ENCODE data around the gene BCL2L14.

The BCL2L14 gene

GRCh38 chr12:12056951-12057350 is 13.8 kb upstream of the BCL2L14 start:
- DNase-seq (ENCODE audit: low read depth, low spot score) = no peak

- DNase-seq (ENCODE audit: low read depth, low spot score) = no peak
These were observed 6.1 kb upstream of the BCL2L14 start for GRCh38 chr12:12064596-12064995.

GRCh38 chr12:12068751-12069150 is 2.0 kb upstream of the BCL2L14 start:
- no peak for DNase-seq (ENCODE audit: low read depth, low spot score)

GRCh38 chr12:12069821-12070548 is 754 bp upstream of the BCL2L14 start:
- no peak for DNase-seq (ENCODE audit: low read depth, low spot score)

- DNase-seq (ENCODE audit: low read depth, low spot score) = no peak
These were observed 1.5 kb downstream of the BCL2L14 start for GRCh38 chr12:12072064-12072760.

- no peak for DNase-seq (ENCODE audit: low read depth, low spot score)
These were observed 8.6 kb downstream of the BCL2L14 start for GRCh38 chr12:12079291-12079690.

- no peak for DNase-seq (ENCODE audit: low read depth, low spot score)
These were observed 11.2 kb downstream of the BCL2L14 start for GRCh38 chr12:12081836-12082497.

GRCh38 chr12:12083688-12084087 is 12.9 kb downstream of the BCL2L14 start:
- DNase-seq (ENCODE audit: low read depth, low spot score) = no peak

GRCh38 chr12:12086362-12086761 is 15.6 kb downstream of the BCL2L14 start:
- DNase-seq (ENCODE audit: low read depth, low spot score) = no peak

GRCh38 chr12:12086973-12087692 is 16.4 kb downstream of the BCL2L14 start:
- no peak for DNase-seq (ENCODE audit: low read depth, low spot score)

GRCh38 chr12:12087693-12088034 is 16.9 kb downstream of the BCL2L14 start:
- no peak for DNase-seq (ENCODE audit: low read depth, low spot score)

- no peak for DNase-seq (ENCODE audit: low read depth, low spot score)
These were observed 17.4 kb downstream of the BCL2L14 start for GRCh38 chr12:12088147-12088546.

- DNase-seq (ENCODE audit: low read depth, low spot score) = no peak
These were observed 18.0 kb downstream of the BCL2L14 start for GRCh38 chr12:12088761-12089160.

GRCh38 chr12:12091071-12091470 is 20.3 kb downstream of the BCL2L14 start:
- no peak for DNase-seq (ENCODE audit: low read depth, low spot score)

- no peak for DNase-seq (ENCODE audit: low read depth, low spot score)
These were observed 21.4 kb downstream of the BCL2L14 start for GRCh38 chr12:12091977-12092663.

- DNase-seq (ENCODE audit: low read depth, low spot score) = no peak
These were observed 23.7 kb downstream of the BCL2L14 start for GRCh38 chr12:12094481-12094880.

- no peak for DNase-seq (ENCODE audit: low read depth, low spot score)
These were observed 24.3 kb downstream of the BCL2L14 start for GRCh38 chr12:12095021-12095420.

GRCh38 chr12:12097891-12098690 is 27.4 kb downstream of the BCL2L14 start:
- DNase-seq (ENCODE audit: low read depth, low spot score) = no peak

- no peak for DNase-seq (ENCODE audit: low read depth, low spot score)
These were observed 27.9 kb downstream of the BCL2L14 start for GRCh38 chr12:12098691-12099015.

- DNase-seq (ENCODE audit: low read depth, low spot score) = no peak
These were observed 28.4 kb downstream of the BCL2L14 start for GRCh38 chr12:12099102-12099501.

- DNase-seq (ENCODE audit: low read depth, low spot score) = no peak
These were observed 36.9 kb downstream of the BCL2L14 start for GRCh38 chr12:12107678-12108077.

Measured in smooth muscle cell of the brain vasculature (primary cell).